PC-9 (cell line): ENCODE measurements around the gene TTBK1. TPM values are rescaled to one million over a fixed set of nuclear protein-coding genes. Genes with fewer than 3 reads are reported as not detected.

Experiments
- BruUV-seq: library from RNA; stranded (reverse); fragments of 400-500 nt; replicated peaks from 2 replicates; lab custom pipeline; 2021; lab: Mats Ljungman, UMichigan
- CTCF ChIA-PET: fragments of 300-600 bp; sonication (Branson Sonifier 250); formaldehyde crosslinking; loops from one replicate; lab custom pipeline; 2022; ENCODE audit warnings: antibody characterized with exemption; lab: Charles Lee
- POLR2A ChIA-PET: fragments of 300-600 bp; sonication (Branson Sonifier 250); formaldehyde crosslinking; loops from one replicate; lab custom pipeline; 2022; ENCODE audit warnings: antibody characterized with exemption; ENCODE audit not compliant: unreplicated experiment; lab: Charles Lee
- DNase-seq, 2 experiments: peaks; one replicate each; pipeline versions ENCODE4 v3.0.0 to v3.0.0-alpha.2; 2015 to 2022; ENCODE audit warnings: mixed read lengths in 1 of 2
- H2AFZ ChIP-seq: fragments of 200-600 bp; sonication (generic); 2 replicates; pipeline ENCODE4 v1.8.1; 2017; ENCODE audit warnings: antibody characterized with exemption
- H3F3A ChIP-seq: fragments of 200-600 bp; sonication (generic); 2 replicates; pipeline ENCODE4 v1.8.1; 2017; ENCODE audit warnings: antibody characterized with exemption, mild to moderate bottlenecking, low read depth; ENCODE audit not compliant: insufficient read depth
- H3K27ac ChIP-seq: fragments of 200-600 bp; sonication (generic); 2 replicates; pipeline ENCODE4 v1.6.1; 2016; ENCODE audit warnings: mixed run types
- H3K27me3 ChIP-seq: fragments of 200-600 bp; sonication (generic); 2 replicates; pipeline ENCODE4 v1.6.1; 2016; ENCODE audit warnings: low read depth, mixed run types; ENCODE audit not compliant: insufficient read depth
- H3K36me3 ChIP-seq: fragments of 200-600 bp; sonication (generic); 2 replicates; pipeline ENCODE4 v1.6.1; 2016; ENCODE audit warnings: low read depth, mixed run types
- H3K4me1 ChIP-seq: fragments of 200-600 bp; sonication (generic); replicated peaks from 2 replicates; pipeline ENCODE4 v1.6.1; 2016; ENCODE audit warnings: mixed run types; ENCODE audit not compliant: insufficient read depth
- H3K4me2 ChIP-seq: fragments of 200-600 bp; sonication (generic); 2 replicates; pipeline ENCODE4 v1.6.1; 2017; ENCODE audit warnings: mixed run types
- H3K4me3 ChIP-seq: fragments of 200-600 bp; sonication (generic); 2 replicates; pipeline ENCODE4 v1.6.1; 2016; ENCODE audit warnings: mixed run types
- H3K79me2 ChIP-seq: fragments of 200-600 bp; sonication (generic); 2 replicates; pipeline ENCODE4 v1.6.1; 2017; ENCODE audit warnings: low read depth, mixed run types
- H3K9me2 ChIP-seq: fragments of 200-600 bp; sonication (generic); 2 replicates; pipeline ENCODE4 v1.8.1; 2017; ENCODE audit warnings: mild to moderate bottlenecking; ENCODE audit not compliant: insufficient read depth
- H3K9me3 ChIP-seq: fragments of 200-600 bp; sonication (generic); 2 replicates; pipeline ENCODE4 v1.8.1; 2016; ENCODE audit warnings: low read depth; ENCODE audit not compliant: insufficient read depth
- H4K20me1 ChIP-seq: fragments of 200-600 bp; sonication (generic); 2 replicates; pipeline ENCODE4 v1.8.1; 2017; ENCODE audit not compliant: insufficient read depth
- CTCF ChIP-seq: fragments of 200-600 bp; sonication (generic); conservative IDR thresholded peaks from 2 replicates; pipeline ENCODE4 v1.6.1; 2017; ENCODE audit warnings: mixed run types, antibody characterized with exemption, mild to moderate bottlenecking, moderate library complexity
- EZH2 ChIP-seq: fragments of 200-600 bp; sonication (generic); IDR thresholded peaks from 2 replicates; pipeline ENCODE4 v1.8.0; 2017; ENCODE audit warnings: antibody characterized with exemption, low read depth
- intact Hi-C: fragments of 100-400 bp; cut with micrococcal nuclease; formaldehyde crosslinking; loops from one replicate; pipeline ENCODE4 v1.10.0; 2022; ENCODE audit not compliant: unreplicated experiment
- total RNA-seq: library from RNA; stranded (reverse); gene quantifications from 2 replicates; pipeline ENCODE4 v1.2.3, GENCODE V29; 2021

The TTBK1 gene
- total RNA-seq, 1 experiment from 2014 or later, result 0.07 TPM

GRCh38 chr6:43274127-43274915 is 31.0 kb downstream of the TTBK1 start:
- Histone ChIP-seq H2AFZ (no peak overlapping the region), H3K4me2 (no peak overlapping the region), H3F3A (no peaks in the 10 kb centered on the region), H4K20me1 (no peaks in the 10 kb centered on the region), H3K9me3 (no peaks in the 10 kb centered on the region), H3K79me2 (no peaks in the 10 kb centered on the region), H3K4me1 (no peaks in the 10 kb centered on the region), H3K27ac (no peak overlapping the region), H3K9me2 (no peaks in the 10 kb centered on the region), H3K4me3 (no peak overlapping the region), H3K27me3 (no peaks in the 10 kb centered on the region), H3K36me3 (no peaks in the 10 kb centered on the region)
- CTCF ChIA-PET, result no interaction called here
- BruUV-seq, result no TSS peak
- POLR2A ChIA-PET, result no interaction called here
- intact Hi-C loops, result no loop called here
- DNase-seq, result no peak
- TF ChIP-seq CTCF (no peak), EZH2 (no peak)

- Histone ChIP-seq H3K27me3 (no peaks in the 10 kb centered on the region), H3K79me2 (no peaks in the 10 kb centered on the region), H3K4me2 (no peak overlapping the region), H3K9me3 (no peaks in the 10 kb centered on the region), H3F3A (no peaks in the 10 kb centered on the region), H3K4me3 (no peak overlapping the region), H3K4me1 (no peaks in the 10 kb centered on the region), H4K20me1 (no peaks in the 10 kb centered on the region), H3K27ac (no peak overlapping the region), H3K9me2 (no peaks in the 10 kb centered on the region), H3K36me3 (no peaks in the 10 kb centered on the region), H2AFZ (no peak overlapping the region)
- intact Hi-C loops, result no loop called here
- DNase-seq, result no peak
- no TSS peak for BruUV-seq
- ChIA-PET CTCF (interaction anchor here (0.6 kb wide), 1 partner anchor 160 kb away, joined by 3 read pairs; no protein-coding TSS in a partner anchor), POLR2A (no interaction called here)
- TF ChIP-seq CTCF (no peak), EZH2 (no peak)
Observed at GRCh38 chr6:43274916-43275597, 31.8 kb downstream of the TTBK1 start.

GRCh38 chr6:43275801-43276576 is 32.7 kb downstream of the TTBK1 start:
- no TSS peak for BruUV-seq
- no peak for DNase-seq
- Histone ChIP-seq H4K20me1 (no peaks in the 10 kb centered on the region), H3K27ac (no peak overlapping the region), H3K79me2 (no peaks in the 10 kb centered on the region), H3K4me3 (no peak overlapping the region), H3K27me3 (0 out of 2 replicates have a peak, but pooled peaks cover 6% of the 10 kb centered on the region), H3K4me1 (no peaks in the 10 kb centered on the region), H3K36me3 (no peaks in the 10 kb centered on the region), H3K9me2 (no peaks in the 10 kb centered on the region), H3F3A (no peaks in the 10 kb centered on the region), H2AFZ (no peak overlapping the region), H3K9me3 (no peaks in the 10 kb centered on the region), H3K4me2 (no peak overlapping the region)
- intact Hi-C loops, result no loop called here
- ChIA-PET POLR2A (no interaction called here), CTCF (interaction anchor here (0.6 kb wide), 1 partner anchor 161 kb away, joined by 3 read pairs; no protein-coding TSS in a partner anchor)
- TF ChIP-seq CTCF, result no peak
- TF ChIP-seq EZH2, result no peak
